HG03039 (cell line): Measurements from ENCODE around the gene DNAJC11.

Experiments
- ATAC-seq: cut with Tn5 transposase; IDR thresholded peaks from one replicate; pipeline ENCODE4 v1.9.1; 2021; ENCODE audit warnings: mild to moderate bottlenecking, moderate library complexity; ENCODE audit not compliant: unreplicated experiment

Gene DNAJC11

DNA sequence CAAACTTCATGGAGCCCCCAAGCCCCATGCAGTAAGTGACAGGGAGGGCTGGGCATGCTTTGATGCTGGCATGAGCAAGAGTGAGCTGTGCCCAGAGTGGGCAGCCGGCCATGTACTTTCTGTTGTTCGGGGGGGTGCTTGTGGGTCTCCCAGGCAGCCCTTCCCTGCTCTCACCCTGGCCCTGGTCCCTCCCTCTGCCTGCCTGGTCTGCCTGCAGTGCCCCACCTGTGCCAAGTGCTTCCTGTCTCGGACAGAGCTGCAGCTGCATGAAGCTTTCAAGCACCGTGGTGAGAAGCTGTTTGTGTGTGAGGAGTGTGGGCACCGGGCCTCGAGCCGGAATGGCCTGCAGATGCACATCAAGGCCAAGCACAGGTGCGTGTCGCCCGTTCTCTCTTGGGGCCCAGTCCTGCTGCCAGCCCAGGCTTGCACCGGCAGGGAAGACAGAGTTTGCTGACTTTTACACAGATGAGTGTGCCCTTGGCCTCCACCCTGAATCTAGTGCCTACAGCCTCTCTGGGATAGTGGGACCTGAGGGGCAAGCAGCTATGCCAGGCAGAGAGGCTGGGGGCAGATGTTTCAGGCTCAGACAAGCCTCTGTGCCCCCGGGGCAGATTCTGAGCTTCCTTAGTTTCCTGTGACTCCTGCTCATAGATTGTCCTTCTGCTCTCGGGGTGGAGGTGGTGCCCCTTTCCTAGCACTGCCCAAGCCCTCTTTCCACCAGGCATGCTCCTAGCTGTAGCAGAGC lies 114.2 kb downstream of the DNAJC11 start:
- no peak for ATAC-seq

DNA sequence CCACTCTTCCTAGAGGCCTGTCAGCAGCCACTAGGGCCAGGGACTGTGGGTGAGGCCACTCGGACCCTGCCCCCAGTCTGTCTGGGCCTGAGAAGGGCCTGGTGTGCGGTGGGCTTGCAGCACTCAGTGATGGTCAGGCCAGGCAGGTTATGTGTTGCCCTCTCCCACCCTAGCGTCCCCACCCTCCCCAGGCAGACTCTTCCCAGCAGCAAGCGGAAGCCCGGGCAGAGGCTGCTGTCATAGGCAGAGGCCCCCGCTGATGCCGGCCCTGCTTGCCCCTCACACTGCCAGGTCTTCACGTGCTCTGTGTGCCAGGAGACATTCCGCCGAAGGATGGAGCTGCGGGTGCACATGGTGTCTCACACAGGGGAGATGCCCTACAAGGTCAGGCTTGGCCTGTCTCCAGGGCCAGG lies 115.2 kb downstream of the DNAJC11 start:
- no peak for ATAC-seq

DNA sequence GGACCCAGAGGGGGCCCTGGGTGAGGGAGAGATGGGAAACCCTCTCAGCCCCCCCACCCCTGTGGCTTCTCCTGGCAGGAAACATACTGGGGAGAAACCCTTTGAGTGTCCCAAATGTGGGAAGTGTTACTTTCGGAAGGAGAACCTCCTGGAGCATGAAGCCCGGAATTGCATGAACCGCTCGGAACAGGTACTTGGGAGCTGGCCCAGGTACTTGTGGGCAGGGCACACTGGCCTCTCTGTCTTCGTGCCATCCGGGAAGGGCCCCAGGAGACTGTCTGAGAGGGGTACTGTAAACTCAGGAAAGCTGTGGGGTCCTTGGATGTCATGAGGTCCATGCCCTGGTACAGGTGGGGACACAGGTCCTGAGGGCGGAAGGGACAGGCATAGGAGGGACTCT lies 115.8 kb downstream of the DNAJC11 start:
- no peak for ATAC-seq

GRCh38 chr1:6585081-6585722 lies 116.4 kb downstream of the DNAJC11 start:
- no peak for ATAC-seq
